ENCODE measurements around the gene APH1B.

APH1B gene

GRCh38 chr15:63306492-63307073 is 29.2 kb downstream of the APH1B start:
- peaks cover 50 to 58% (median 52%) of the 10 kb centered on the region in 3 donors for H3K36me3 ChIP-seq
- no peak overlapping the region for H3K27ac ChIP-seq
- intact Hi-C loops (cut with DNase I; ENCODE audit: low total_unique reads) = no loop called here
- TF ChIP-seq CTCF (IDR thresholded peaks at IDR 0.05) = no peak
- no peaks in the 10 kb centered on the region for H3K9me3 ChIP-seq
- no peak overlapping the region for H3K4me3 ChIP-seq
- H3K4me1 ChIP-seq = peaks cover 0 to 3% (median 0%) of the 10 kb centered on the region in 4 donors
- DNase-seq = no peak
- H3K27me3 ChIP-seq = no peaks in the 10 kb centered on the region

DNA sequence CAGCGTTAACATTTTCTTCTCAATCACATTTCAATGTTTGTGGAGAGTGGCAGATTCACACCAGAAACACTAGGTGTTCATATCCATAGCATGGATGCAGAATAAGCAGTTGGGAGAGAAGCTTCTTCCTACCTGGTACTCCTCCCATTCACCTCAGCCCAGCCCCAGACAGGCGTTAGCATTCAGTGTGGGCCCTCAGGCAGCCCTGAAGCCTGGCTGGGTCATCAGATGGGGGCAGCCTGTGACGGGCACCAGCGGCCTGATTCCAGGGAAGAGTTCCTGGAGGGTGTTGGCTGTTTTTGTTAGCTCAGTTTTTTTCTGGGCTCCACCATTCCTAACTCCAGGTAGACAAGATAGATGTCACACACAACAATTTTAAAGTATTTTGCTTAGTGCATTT is 31.1 kb downstream of the APH1B start:
- DNase-seq = no peak
- Histone ChIP-seq H3K4me3 (no peak overlapping the region), H3K4me1 (peaks cover 0 to 3% (median 0%) of the 10 kb centered on the region in 4 donors), H3K27ac (no peak overlapping the region), H3K27me3 (no peaks in the 10 kb centered on the region), H3K36me3 (peaks cover 33 to 42% (median 34%) of the 10 kb centered on the region in 3 donors), H3K9me3 (no peaks in the 10 kb centered on the region)
- intact Hi-C loops (cut with DNase I; ENCODE audit: low total_unique reads) = no loop called here
- TF ChIP-seq CTCF (IDR thresholded peaks at IDR 0.05) = no peak

GRCh38 chr15:63308947-63309346 is 31.5 kb downstream of the APH1B start:
- no peak for DNase-seq
- TF ChIP-seq CTCF (IDR thresholded peaks at IDR 0.05) = no peak
- peaks cover 29 to 39% (median 30%) of the 10 kb centered on the region in 3 donors for H3K36me3 ChIP-seq
- H3K9me3 ChIP-seq = no peaks in the 10 kb centered on the region
- intact Hi-C loops (cut with DNase I; ENCODE audit: low total_unique reads) = no loop called here
- H3K27me3 ChIP-seq = no peaks in the 10 kb centered on the region
- no peak overlapping the region for H3K4me3 ChIP-seq
- peaks cover 0 to 3% (median 0%) of the 10 kb centered on the region in 4 donors for H3K4me1 ChIP-seq
- H3K27ac ChIP-seq = no peak overlapping the region

DNA sequence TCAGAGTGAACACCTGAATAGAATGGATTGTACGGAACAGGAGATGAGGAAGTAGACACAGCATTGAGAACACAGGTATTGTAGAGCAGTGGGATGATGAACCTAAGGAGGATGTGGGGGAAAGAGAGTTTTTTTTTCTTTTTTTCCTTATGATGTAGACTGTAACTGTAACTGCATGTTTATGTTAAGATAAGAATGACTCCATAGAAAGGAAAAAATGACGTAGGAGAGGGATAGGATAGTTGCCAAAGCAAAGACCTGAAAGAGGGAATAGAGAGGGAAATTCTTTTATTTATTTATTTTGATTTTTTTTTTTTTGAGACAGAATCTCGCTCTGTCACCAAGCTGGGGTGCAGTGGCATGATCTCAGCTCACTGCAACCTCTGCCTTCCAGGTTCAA is 33.2 kb downstream of the APH1B start:
- H3K9me3 ChIP-seq = no peaks in the 10 kb centered on the region
- no peak overlapping the region for H3K27ac ChIP-seq
- DNase-seq = no peak
- no peaks in the 10 kb centered on the region for H3K27me3 ChIP-seq
- TF ChIP-seq CTCF (IDR thresholded peaks at IDR 0.05) = no peak
- peaks cover 0 to 3% (median 0%) of the 10 kb centered on the region in 4 donors for H3K4me1 ChIP-seq
- H3K4me3 ChIP-seq = no peak overlapping the region
- intact Hi-C loops (cut with DNase I; ENCODE audit: low total_unique reads) = no loop called here
- peaks cover 16 to 22% (median 18%) of the 10 kb centered on the region in 3 donors for H3K36me3 ChIP-seq

DNA sequence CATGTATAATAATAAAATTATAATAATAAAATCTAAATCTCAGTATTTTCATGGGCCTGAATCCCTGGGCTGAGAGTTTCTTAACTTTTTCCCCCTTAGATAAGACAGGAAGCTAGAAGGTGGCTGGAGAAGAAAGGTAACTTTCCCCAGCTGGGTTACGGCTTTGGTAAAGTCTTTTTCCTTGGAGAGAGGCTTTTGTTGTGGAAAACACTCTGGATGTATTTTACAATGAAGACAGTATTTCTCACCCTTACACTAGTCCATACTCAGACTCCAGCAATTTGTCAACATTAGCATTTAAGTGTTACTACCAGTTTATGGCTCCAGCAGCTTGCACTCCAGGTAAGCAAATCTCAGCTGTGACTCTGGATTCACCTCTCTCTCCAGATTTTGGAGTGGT is 34.9 kb downstream of the APH1B start:
- Histone ChIP-seq H3K27ac (no peak overlapping the region), H3K4me3 (no peak overlapping the region), H3K36me3 (peaks cover 0 to 5% (median 1%) of the 10 kb centered on the region in 3 donors), H3K27me3 (no peaks in the 10 kb centered on the region), H3K4me1 (peaks cover 0 to 3% (median 0%) of the 10 kb centered on the region in 4 donors), H3K9me3 (no peaks in the 10 kb centered on the region)
- DNase-seq = no peak
- no peak for TF ChIP-seq CTCF (IDR thresholded peaks at IDR 0.05)
- intact Hi-C loops (cut with DNase I; ENCODE audit: low total_unique reads) = no loop called here

- H3K4me3 ChIP-seq = no peak overlapping the region
- intact Hi-C loops (cut with DNase I; ENCODE audit: low total_unique reads) = no loop called here
- H3K27me3 ChIP-seq = no peaks in the 10 kb centered on the region
- H3K27ac ChIP-seq = no peak overlapping the region
- H3K36me3 ChIP-seq = no peaks in the 10 kb centered on the region
- no peak for DNase-seq
- no peaks in the 10 kb centered on the region for H3K4me1 ChIP-seq
- no peaks in the 10 kb centered on the region for H3K9me3 ChIP-seq
- TF ChIP-seq CTCF (IDR thresholded peaks at IDR 0.05) = no peak
These were observed 36.4 kb downstream of the APH1B start for GRCh38 chr15:63313825-63314224.
